Head of caudate nucleus (tissue), 42 donors: ENCODE results near the gene RAB40B.

Experiments used
- DNase-seq, 42 donors: peaks; one replicate each; pipeline versions ENCODE4 v3.0.0 to v3.0.0-alpha.2; 2020 to 2021; ENCODE audit warnings: mixed read lengths in 7 of 42
- intact Hi-C: fragments of 100-400 bp; cut with DNase I; formaldehyde crosslinking; loops from one replicate; pipeline ENCODE4 v1.15.0; 2022

RAB40B gene

GRCh38 chr17:82642022-82642421 lies 56.5 kb downstream of the RAB40B start:
- intact Hi-C loops, result no loop called here
- DNase-seq, result no peak

- intact Hi-C loops, result no loop called here
- no peak for DNase-seq
These were observed 58.5 kb downstream of the RAB40B start for GRCh38 chr17:82640036-82640435.

GRCh38 chr17:82639628-82640027 lies 58.9 kb downstream of the RAB40B start:
- no peak for DNase-seq
- intact Hi-C loops, result no loop called here

- DNase-seq, result no peak
These were observed 60.2 kb downstream of the RAB40B start for GRCh38 chr17:82638183-82638773.

GRCh38 chr17:82636626-82637598 lies 61.6 kb downstream of the RAB40B start:
- DNase-seq, result no peak
- intact Hi-C loops, result no loop called here

More at GRCh38 chr17:82638183-82638773, 60.2 kb downstream of the RAB40B start:
- intact Hi-C loops, result no loop called here

DNA sequence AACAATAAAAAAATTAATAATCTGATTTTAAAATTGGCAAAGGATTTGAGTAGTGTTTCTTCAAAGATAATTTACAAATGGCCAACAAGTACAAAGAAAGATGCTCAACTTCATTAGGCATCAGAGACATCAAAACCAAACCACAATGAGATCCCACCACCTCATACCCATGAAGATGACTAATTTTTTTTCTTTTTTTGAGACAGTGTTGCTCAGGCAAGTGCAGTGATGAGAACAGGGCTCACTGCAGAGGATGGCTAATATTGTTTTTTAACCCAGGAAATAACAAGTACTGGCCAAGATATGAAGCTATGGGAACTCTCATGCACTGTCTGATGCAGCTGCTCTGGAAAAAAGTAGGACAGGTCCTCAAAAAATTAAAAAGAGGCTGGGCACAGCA lies 65.2 kb downstream of the RAB40B start:
- intact Hi-C loops, result no loop called here
- no peak for DNase-seq

DNA sequence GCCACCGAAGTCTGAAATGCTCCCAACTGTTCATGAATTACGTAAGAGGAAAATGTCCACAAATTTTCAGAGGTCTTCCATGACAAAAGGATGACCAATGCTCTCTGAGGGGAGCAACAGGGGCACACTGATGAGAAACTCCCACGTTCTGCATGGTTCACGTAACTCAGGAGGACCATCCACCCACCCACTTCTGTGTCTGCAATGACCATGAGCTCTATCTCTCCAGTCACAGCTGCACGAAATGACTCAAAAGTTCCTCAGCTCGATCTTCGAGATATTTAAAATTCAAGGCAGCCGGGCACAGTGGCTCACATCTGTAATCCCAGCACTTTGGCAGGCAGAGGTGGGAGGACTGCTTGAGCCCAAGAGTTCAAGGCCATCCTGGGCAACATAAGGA lies 66.0 kb downstream of the RAB40B start:
- DNase-seq, result no peak
- intact Hi-C loops, result no loop called here

- no peak for DNase-seq
- intact Hi-C loops, result no loop called here
These were observed 67.0 kb downstream of the RAB40B start for GRCh38 chr17:82631544-82631943.

DNA sequence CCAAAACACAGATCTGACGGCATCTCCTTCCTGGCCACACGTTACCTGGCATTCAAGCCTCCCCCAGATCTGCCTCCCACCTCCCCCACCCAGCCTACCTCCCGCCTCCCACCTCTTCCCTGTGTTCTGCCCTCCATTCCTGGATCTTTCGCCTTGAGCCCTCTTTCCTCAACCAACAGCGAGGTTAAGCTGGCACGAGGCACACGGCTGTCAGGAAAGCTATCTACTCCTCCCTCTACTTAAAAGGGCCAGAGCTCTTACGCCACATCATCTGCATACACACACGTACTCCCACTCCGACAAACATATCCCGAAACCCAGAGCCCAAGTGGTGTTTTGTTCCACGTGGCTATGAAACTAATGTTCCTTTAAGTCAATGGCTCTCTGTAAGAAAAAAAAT lies 68.3 kb downstream of the RAB40B start:
- no peak for DNase-seq
- intact Hi-C loops, result no loop called here

DNA sequence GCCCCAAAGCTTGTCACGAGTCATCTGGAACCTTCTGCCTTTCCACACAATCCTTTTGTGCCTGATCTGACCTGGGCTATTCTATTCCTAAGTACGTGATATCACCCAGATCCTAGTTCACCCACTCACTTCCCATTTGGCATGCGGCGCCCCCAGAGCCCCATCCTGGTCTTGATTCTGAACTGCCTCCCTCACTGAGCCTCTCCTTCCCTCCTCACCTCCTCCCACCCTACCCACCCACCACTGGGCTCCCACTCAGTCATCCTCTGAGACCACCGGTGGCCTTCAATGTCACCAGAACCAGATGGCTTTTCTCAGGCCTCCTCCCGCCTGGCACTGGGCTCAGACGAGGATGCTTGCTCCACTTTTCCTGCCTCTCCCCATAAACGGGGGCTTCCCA lies 68.8 kb downstream of the RAB40B start:
- no peak for DNase-seq
- intact Hi-C loops, result no loop called here

GRCh38 chr17:82627405-82627804 lies 71.1 kb downstream of the RAB40B start:
- intact Hi-C loops, result no loop called here
- no peak for DNase-seq

- intact Hi-C loops, result no loop called here
- DNase-seq, result no peak
These were observed 74.8 kb downstream of the RAB40B start for GRCh38 chr17:82623707-82624106.

- no peak for DNase-seq
- intact Hi-C loops, result no loop called here
These were observed 78.9 kb downstream of the RAB40B start for GRCh38 chr17:82619641-82620040.

- DNase-seq, result no peak
- intact Hi-C loops, result no loop called here
These were observed 79.3 kb downstream of the RAB40B start for GRCh38 chr17:82619211-82619610.

DNA sequence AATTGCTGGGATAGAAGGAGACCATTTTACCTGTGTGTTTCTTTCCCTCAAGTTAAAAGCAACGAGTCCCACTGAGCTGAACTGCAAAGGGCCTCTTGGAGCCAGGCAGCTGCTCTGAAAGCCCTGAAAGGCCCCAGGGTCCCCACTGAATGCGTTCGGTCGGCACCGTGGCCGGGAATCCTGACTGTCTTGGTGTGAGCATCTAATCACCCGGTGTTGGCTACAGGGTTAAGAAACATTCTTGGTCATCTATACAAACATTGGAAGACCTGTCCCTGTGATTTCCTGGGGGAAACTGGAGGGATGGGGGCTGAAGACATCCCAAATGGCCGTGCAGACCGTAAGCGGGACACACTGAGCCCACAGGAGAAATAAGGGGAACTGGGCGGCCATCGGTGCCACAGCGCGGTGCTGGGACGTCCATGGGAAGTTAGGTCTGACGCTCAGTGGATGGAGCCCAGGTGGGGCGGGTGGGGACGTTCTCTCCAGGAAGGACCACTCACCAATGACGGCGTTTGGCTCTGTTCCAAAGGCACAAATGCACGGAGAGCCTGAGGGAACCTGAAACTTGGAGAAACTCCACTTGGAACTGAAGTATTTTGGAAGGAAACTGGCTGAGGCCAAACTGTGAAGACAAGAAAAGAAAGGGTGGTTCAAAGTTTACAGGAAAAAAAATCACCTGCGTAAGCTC lies 82.3 kb downstream of the RAB40B start:
- intact Hi-C loops, result no loop called here
- no peak for DNase-seq

DNA sequence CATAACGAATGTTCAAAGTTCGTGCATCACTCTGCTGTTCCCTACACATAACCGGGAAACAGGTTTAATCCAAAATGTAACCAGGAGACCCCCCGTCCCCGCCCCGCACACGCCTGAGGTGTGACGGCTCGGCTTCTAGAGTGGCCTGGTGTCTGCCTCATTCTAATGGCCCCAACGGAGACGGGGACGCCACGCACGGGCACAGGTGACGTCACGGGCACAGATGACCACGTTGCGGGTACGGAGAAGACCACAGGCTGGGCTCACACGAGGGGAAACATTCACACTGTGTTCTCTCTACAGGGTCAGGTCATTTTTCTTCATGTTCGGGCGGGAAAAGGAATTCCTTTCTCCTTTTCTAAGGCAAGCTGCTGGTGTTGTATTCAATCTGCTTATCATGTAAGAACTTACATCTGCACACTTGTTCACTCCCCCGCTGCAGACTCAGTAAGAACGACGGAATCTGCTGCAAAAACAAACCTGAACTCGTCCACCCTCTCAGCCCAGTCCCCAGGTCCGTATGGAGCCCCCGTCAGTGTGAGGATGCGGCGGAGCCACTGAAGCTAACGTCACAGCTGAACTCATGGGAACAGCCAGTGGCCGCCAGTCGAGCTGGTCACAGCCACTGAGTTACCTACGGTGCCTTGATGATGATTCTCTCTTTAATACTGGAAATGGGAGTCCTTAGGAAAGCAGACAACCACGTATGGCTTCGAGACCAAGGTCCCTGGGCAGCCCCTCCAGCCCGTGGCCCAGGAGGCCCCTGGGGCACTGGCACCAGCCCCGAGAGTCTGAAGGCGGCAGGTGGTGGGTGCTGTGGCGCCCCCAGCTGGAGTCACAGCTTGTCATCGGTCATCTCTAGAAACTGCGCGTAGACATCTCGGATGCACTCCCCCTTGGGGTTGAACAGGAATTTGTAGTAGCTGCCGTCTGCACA lies 83.1 kb downstream of the RAB40B start:
- intact Hi-C loops, result no loop called here
- DNase-seq, result no peak

GRCh38 chr17:82614095-82614631 lies 84.3 kb downstream of the RAB40B start:
- intact Hi-C loops, result no loop called here
- no peak for DNase-seq

DNA sequence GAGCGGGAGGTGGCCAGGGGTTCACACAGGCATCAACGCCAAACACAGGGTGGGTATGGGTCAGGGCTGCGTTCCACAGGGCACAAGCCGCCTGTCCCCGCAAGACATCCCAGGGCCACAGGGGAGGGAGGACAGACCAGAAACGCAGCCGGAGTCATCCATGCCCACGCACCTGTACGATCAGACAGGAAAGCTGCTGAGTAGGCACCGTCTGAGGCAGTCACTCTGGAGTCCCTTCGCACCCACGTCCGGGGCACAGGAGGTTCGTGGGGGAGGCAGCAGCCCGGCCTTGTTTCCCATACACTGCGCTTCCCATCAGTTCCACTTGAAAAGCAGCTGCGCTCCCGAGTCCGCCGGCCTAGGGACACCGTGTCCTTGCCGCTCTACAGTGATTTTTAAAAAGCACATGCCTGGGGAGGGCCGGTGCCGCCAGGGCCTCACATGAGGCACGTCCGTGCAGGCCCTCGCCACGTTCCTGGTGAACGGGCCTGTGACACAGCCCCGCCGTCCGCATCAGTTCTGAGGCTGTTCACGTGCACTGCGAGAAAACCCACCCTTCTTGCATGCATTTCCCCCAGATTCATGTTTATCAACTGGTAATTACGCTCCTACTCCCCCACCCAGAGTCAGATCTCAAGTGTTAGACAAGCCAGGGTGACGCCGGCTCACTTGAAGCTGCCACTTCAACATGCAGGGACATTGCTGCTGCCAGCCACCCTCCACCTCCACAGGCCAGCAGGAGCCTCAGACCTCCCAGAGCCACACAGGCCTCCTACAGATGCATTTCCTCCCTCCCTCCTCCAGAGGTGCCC lies 85.0 kb downstream of the RAB40B start:
- peak in 37 of 42 donors; percentile 25 to 88 (median 62) for DNase-seq
- intact Hi-C loops, result no loop called here
